ENCODE measurements around the gene PUS10.

The PUS10 gene

GRCh38 chr2:60965499-60965785 lies 52.6 kb downstream of the PUS10 start:
- no peak overlapping the region for H3K27ac ChIP-seq (ENCODE audit: low read depth, low read length)
- no peak overlapping the region for H4K12ac ChIP-seq (ENCODE audit: low read depth, low read length)
- no peak overlapping the region for H2AFZ ChIP-seq (ENCODE audit: insufficient read depth, low read length, poor library complexity)
- H2AK5ac ChIP-seq (ENCODE audit: low read length) = no peak overlapping the region
- no peak overlapping the region for H3K23ac ChIP-seq (ENCODE audit: low read length)
- H4K91ac ChIP-seq (ENCODE audit: low read depth, low read length) = no peak overlapping the region
- H3K14ac ChIP-seq (ENCODE audit: low read length) = no peak overlapping the region
- H4K8ac ChIP-seq (ENCODE audit: low read depth, low read length) = no peak overlapping the region
- H3K79me1 ChIP-seq (ENCODE audit: low read length) = no peaks in the 10 kb centered on the region
- H3K36me3 ChIP-seq (ENCODE audit: control insufficient read depth in 1 of 2, insufficient read depth in 2 of 2, low read length in 2 of 2) = no peaks in the 10 kb centered on the region
- DNase-seq = peak in 1 of 2 donors; percentile 57
- no peak overlapping the region for H3K4ac ChIP-seq (ENCODE audit: low read depth, low read length)
- no peaks in the 10 kb centered on the region for H3K79me2 ChIP-seq (ENCODE audit: control insufficient read depth, insufficient read depth, low read length, poor library complexity)
- H3K4me1 ChIP-seq (ENCODE audit: control insufficient read depth in 1 of 2, insufficient read depth in 2 of 2, low read length in 2 of 2) = no peaks in the 10 kb centered on the region
- no peaks in the 10 kb centered on the region for H3K27me3 ChIP-seq (ENCODE audit: insufficient read depth, low read length)
- no peak overlapping the region for H3K4me2 ChIP-seq (ENCODE audit: low read length)
- H3K18ac ChIP-seq (ENCODE audit: low read length) = no peak overlapping the region
- H2BK12ac ChIP-seq (ENCODE audit: low read length) = no peak overlapping the region
- H2BK5ac ChIP-seq (ENCODE audit: low read depth, low read length, poor library complexity) = no peak overlapping the region
- H3K9me3 ChIP-seq (ENCODE audit: insufficient read depth, low read depth, low read length) = no peaks in the 10 kb centered on the region
- no peak overlapping the region for H2BK120ac ChIP-seq (ENCODE audit: insufficient read depth, low read length, poor library complexity)
- H3K4me3 ChIP-seq (ENCODE audit: low read depth, low read length) = no peak overlapping the region
- no peak overlapping the region for H3K9ac ChIP-seq (ENCODE audit: low read length)

- Histone ChIP-seq H3K79me2 (ENCODE audit: control insufficient read depth, insufficient read depth, low read length, poor library complexity) (no peaks in the 10 kb centered on the region), H3K23ac (ENCODE audit: low read length) (no peak overlapping the region), H3K4ac (ENCODE audit: low read depth, low read length) (no peak overlapping the region), H2AK5ac (ENCODE audit: low read length) (no peak overlapping the region), H2BK12ac (ENCODE audit: low read length) (no peak overlapping the region), H3K27ac (ENCODE audit: low read depth, low read length) (no peak overlapping the region), H3K79me1 (ENCODE audit: low read length) (no peaks in the 10 kb centered on the region), H3K18ac (ENCODE audit: low read length) (no peak overlapping the region), H3K9me3 (ENCODE audit: insufficient read depth, low read depth, low read length) (no peaks in the 10 kb centered on the region), H4K91ac (ENCODE audit: low read depth, low read length) (no peak overlapping the region), H2AFZ (ENCODE audit: insufficient read depth, low read length, poor library complexity) (no peak overlapping the region), H3K4me1 (ENCODE audit: control insufficient read depth in 1 of 2, insufficient read depth in 2 of 2, low read length in 2 of 2) (no peaks in the 10 kb centered on the region), H4K8ac (ENCODE audit: low read depth, low read length) (no peak overlapping the region), H3K9ac (ENCODE audit: low read length) (no peak overlapping the region), H2BK120ac (ENCODE audit: insufficient read depth, low read length, poor library complexity) (no peak overlapping the region), H3K4me2 (ENCODE audit: low read length) (no peak overlapping the region), H3K27me3 (ENCODE audit: insufficient read depth, low read length) (no peaks in the 10 kb centered on the region), H3K36me3 (ENCODE audit: control insufficient read depth in 1 of 2, insufficient read depth in 2 of 2, low read length in 2 of 2) (no peaks in the 10 kb centered on the region), H2BK5ac (ENCODE audit: low read depth, low read length, poor library complexity) (no peak overlapping the region), H3K4me3 (ENCODE audit: low read depth, low read length) (no peak overlapping the region), H3K14ac (ENCODE audit: low read length) (no peak overlapping the region), H4K12ac (ENCODE audit: low read depth, low read length) (no peak overlapping the region)
- no peak for DNase-seq
- WGBS (ENCODE audit: extremely low coverage, insufficient coverage, insufficient read length) = no CpG with 5 or more reads among the region's 7 CpGs
Observed at GRCh38 chr2:60964651-60965498, 53.2 kb downstream of the PUS10 start.

GRCh38 chr2:60963190-60963589 lies 54.9 kb downstream of the PUS10 start:
- Histone ChIP-seq H3K9me3 (ENCODE audit: insufficient read depth, low read depth, low read length) (no peaks in the 10 kb centered on the region), H3K18ac (ENCODE audit: low read length) (no peak overlapping the region), H2BK5ac (ENCODE audit: low read depth, low read length, poor library complexity) (no peak overlapping the region), H3K4ac (ENCODE audit: low read depth, low read length) (no peak overlapping the region), H2AFZ (ENCODE audit: insufficient read depth, low read length, poor library complexity) (no peak overlapping the region), H3K23ac (ENCODE audit: low read length) (no peak overlapping the region), H3K4me2 (ENCODE audit: low read length) (no peak overlapping the region), H3K14ac (ENCODE audit: low read length) (no peak overlapping the region), H4K91ac (ENCODE audit: low read depth, low read length) (no peak overlapping the region), H3K27ac (ENCODE audit: low read depth, low read length) (no peak overlapping the region), H2BK12ac (ENCODE audit: low read length) (no peak overlapping the region), H3K36me3 (ENCODE audit: control insufficient read depth in 1 of 2, insufficient read depth in 2 of 2, low read length in 2 of 2) (no peaks in the 10 kb centered on the region), H3K4me3 (ENCODE audit: low read depth, low read length) (no peak overlapping the region), H3K79me2 (ENCODE audit: control insufficient read depth, insufficient read depth, low read length, poor library complexity) (no peaks in the 10 kb centered on the region), H3K27me3 (ENCODE audit: insufficient read depth, low read length) (no peaks in the 10 kb centered on the region), H2BK120ac (ENCODE audit: insufficient read depth, low read length, poor library complexity) (no peak overlapping the region), H3K9ac (ENCODE audit: low read length) (no peak overlapping the region), H3K4me1 (ENCODE audit: control insufficient read depth in 1 of 2, insufficient read depth in 2 of 2, low read length in 2 of 2) (peaks cover 2 to 4% of the 10 kb centered on the region in 2 experiments), H2AK5ac (ENCODE audit: low read length) (no peak overlapping the region), H3K79me1 (ENCODE audit: low read length) (peaks cover 4% of the 10 kb centered on the region), H4K12ac (ENCODE audit: low read depth, low read length) (no peak overlapping the region), H4K8ac (ENCODE audit: low read depth, low read length) (no peak overlapping the region)
- no peak for DNase-seq

GRCh38 chr2:60962528-60962927 lies 55.5 kb downstream of the PUS10 start:
- H4K12ac ChIP-seq (ENCODE audit: low read depth, low read length) = no peak overlapping the region
- H3K4me1 ChIP-seq (ENCODE audit: control insufficient read depth in 1 of 2, insufficient read depth in 2 of 2, low read length in 2 of 2) = peaks cover 2 to 4% of the 10 kb centered on the region in 2 experiments
- H3K9me3 ChIP-seq (ENCODE audit: insufficient read depth, low read depth, low read length) = no peaks in the 10 kb centered on the region
- no peaks in the 10 kb centered on the region for H3K36me3 ChIP-seq (ENCODE audit: control insufficient read depth in 1 of 2, insufficient read depth in 2 of 2, low read length in 2 of 2)
- H3K79me2 ChIP-seq (ENCODE audit: control insufficient read depth, insufficient read depth, low read length, poor library complexity) = no peaks in the 10 kb centered on the region
- no CpG with 5 or more reads among the region's 2 CpGs for WGBS (ENCODE audit: extremely low coverage, insufficient coverage, insufficient read length)
- H4K8ac ChIP-seq (ENCODE audit: low read depth, low read length) = no peak overlapping the region
- H3K14ac ChIP-seq (ENCODE audit: low read length) = no peak overlapping the region
- H3K79me1 ChIP-seq (ENCODE audit: low read length) = peaks cover 4% of the 10 kb centered on the region
- H3K9ac ChIP-seq (ENCODE audit: low read length) = no peak overlapping the region
- no peak overlapping the region for H3K18ac ChIP-seq (ENCODE audit: low read length)
- no peak overlapping the region for H3K4ac ChIP-seq (ENCODE audit: low read depth, low read length)
- no peak overlapping the region for H3K4me3 ChIP-seq (ENCODE audit: low read depth, low read length)
- DNase-seq = peak in 1 of 2 donors; percentile 49
- no peak overlapping the region for H3K23ac ChIP-seq (ENCODE audit: low read length)
- H2BK120ac ChIP-seq (ENCODE audit: insufficient read depth, low read length, poor library complexity) = no peak overlapping the region
- H2AK5ac ChIP-seq (ENCODE audit: low read length) = no peak overlapping the region
- H2BK12ac ChIP-seq (ENCODE audit: low read length) = no peak overlapping the region
- no peak overlapping the region for H2BK5ac ChIP-seq (ENCODE audit: low read depth, low read length, poor library complexity)
- no peak overlapping the region for H3K4me2 ChIP-seq (ENCODE audit: low read length)
- H2AFZ ChIP-seq (ENCODE audit: insufficient read depth, low read length, poor library complexity) = no peak overlapping the region
- H3K27me3 ChIP-seq (ENCODE audit: insufficient read depth, low read length) = no peaks in the 10 kb centered on the region
- no peak overlapping the region for H3K27ac ChIP-seq (ENCODE audit: low read depth, low read length)
- no peak overlapping the region for H4K91ac ChIP-seq (ENCODE audit: low read depth, low read length)

Measured in trophoblast cell (in vitro differentiated cells and primary cell).